MM.1S (cell line): Measurements from ENCODE around the gene MNS1.

Source experiments
- DNase-seq: peaks from one replicate; pipeline ENCODE4 v3.0.0-alpha.2; 2015
- H2AFZ ChIP-seq: fragments of 300-600 bp; sonication (generic); 2 replicates; pipeline ENCODE4 v1.6.0; 2016; ENCODE audit warnings: antibody characterized with exemption, low read length
- H3F3A ChIP-seq: fragments of 300-600 bp; sonication (generic); 2 replicates; pipeline ENCODE4 v1.6.1; 2016; ENCODE audit warnings: mild to moderate bottlenecking, antibody characterized with exemption, low read length, moderate library complexity, mixed read lengths; ENCODE audit not compliant: insufficient read depth
- H3K27ac ChIP-seq: fragments of 300-600 bp; sonication (generic); 2 replicates; pipeline ENCODE4 v1.5.1; 2016; ENCODE audit warnings: mild to moderate bottlenecking, low read length
- H3K27me3 ChIP-seq: fragments of 300-600 bp; sonication (generic); replicated peaks from 2 replicates; pipeline ENCODE4 v1.6.0; 2016; ENCODE audit warnings: low read length; ENCODE audit not compliant: insufficient read depth
- H3K36me3 ChIP-seq: fragments of 300-600 bp; sonication (generic); replicated peaks from 2 replicates; pipeline ENCODE4 v1.6.1; 2016; ENCODE audit warnings: mild to moderate bottlenecking, low read length, mixed read lengths; ENCODE audit not compliant: insufficient read depth
- H3K4me1 ChIP-seq: fragments of 300-600 bp; sonication (generic); 2 replicates; pipeline ENCODE4 v1.6.1; 2016; ENCODE audit warnings: low read length, mixed read lengths
- H3K4me2 ChIP-seq: fragments of 300-600 bp; sonication (generic); 2 replicates; pipeline ENCODE4 v1.6.0; 2016; ENCODE audit warnings: low read depth, low read length
- H3K4me3 ChIP-seq: fragments of 300-600 bp; sonication (generic); 2 replicates; pipeline ENCODE4 v1.5.1; 2016; ENCODE audit warnings: low read length, mixed read lengths
- H3K79me2 ChIP-seq: fragments of 300-600 bp; sonication (generic); 2 replicates; pipeline ENCODE4 v1.6.1; 2016; ENCODE audit warnings: mixed run types, low read length, mixed read lengths
- H3K9ac ChIP-seq: fragments of 300-600 bp; sonication (generic); 2 replicates; pipeline ENCODE4 v1.6.1; 2016; ENCODE audit warnings: low read length, mixed read lengths
- H3K9me2 ChIP-seq: fragments of 300-600 bp; sonication (generic); replicated peaks from 2 replicates; pipeline ENCODE4 v1.6.1; 2016; ENCODE audit warnings: mild to moderate bottlenecking, low read length, mixed read lengths; ENCODE audit not compliant: insufficient read depth
- H3K9me3 ChIP-seq: fragments of 300-600 bp; sonication (generic); replicated peaks from 2 replicates; pipeline ENCODE4 v1.6.1; 2016; ENCODE audit warnings: mild to moderate bottlenecking, low read length, mixed read lengths; ENCODE audit not compliant: insufficient read depth
- H4K20me1 ChIP-seq: fragments of 300-600 bp; sonication (generic); 2 replicates; pipeline ENCODE4 v1.6.1; 2016; ENCODE audit warnings: mild to moderate bottlenecking, low read length, moderate library complexity, mixed read lengths; ENCODE audit not compliant: insufficient read depth
- EZH2 ChIP-seq: fragments of 300-600 bp; sonication (generic); optimal IDR thresholded peaks from 2 replicates; pipeline ENCODE3; 2017; ENCODE audit warnings: low read depth, mild to moderate bottlenecking, antibody characterized with exemption, low read length, mixed read lengths
- EZH2phosphoT487 ChIP-seq: fragments of 300-600 bp; sonication (generic); IDR thresholded peaks from 2 replicates; pipeline ENCODE4 v1.6.1; 2018; ENCODE audit warnings: antibody characterized with exemption, low read length
- TF ChIP-seq, protein P1 (sequence below): fragments of 300-600 bp; sonication (generic); IDR thresholded peaks from 2 replicates; pipeline ENCODE4 v1.5.1; 2016; ENCODE audit warnings: antibody characterized with exemption, low read length, mixed read lengths

MNS1 gene

DNA sequence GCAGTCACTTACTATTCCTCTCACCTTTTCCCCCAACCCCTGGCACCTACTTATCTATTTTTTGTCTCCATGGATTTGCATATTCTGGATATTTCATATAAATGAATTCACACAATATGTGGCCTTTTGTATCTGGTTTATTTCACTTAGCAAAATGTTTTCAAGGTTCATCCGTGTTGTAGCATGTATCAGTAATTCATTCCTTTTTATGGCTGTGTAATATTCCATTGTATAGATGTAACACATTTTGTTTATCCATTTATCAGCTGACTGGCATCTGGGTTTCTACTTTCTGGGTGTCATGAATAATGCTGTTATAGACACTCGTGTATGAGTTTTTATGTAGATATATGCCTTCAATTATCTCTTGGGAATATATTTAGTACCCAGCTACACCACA, 5.8 kb downstream of the MNS1 start:
- Histone ChIP-seq H4K20me1 (no peaks in the 10 kb centered on the region), H2AFZ (no peak overlapping the region), H3K9me2 (no peaks in the 10 kb centered on the region), H3K4me2 (no peak overlapping the region), H3K79me2 (no peaks in the 10 kb centered on the region), H3K9me3 (no peaks in the 10 kb centered on the region), H3K4me3 (no peak overlapping the region), H3K36me3 (no peaks in the 10 kb centered on the region), H3K27me3 (no peaks in the 10 kb centered on the region), H3F3A (0 out of 2 replicates have a peak, but pooled peaks cover 3% of the 10 kb centered on the region), H3K4me1 (no peaks in the 10 kb centered on the region), H3K9ac (no peak overlapping the region), H3K27ac (no peak overlapping the region)
- no peak for DNase-seq
- TF ChIP-seq, protein P1, sequence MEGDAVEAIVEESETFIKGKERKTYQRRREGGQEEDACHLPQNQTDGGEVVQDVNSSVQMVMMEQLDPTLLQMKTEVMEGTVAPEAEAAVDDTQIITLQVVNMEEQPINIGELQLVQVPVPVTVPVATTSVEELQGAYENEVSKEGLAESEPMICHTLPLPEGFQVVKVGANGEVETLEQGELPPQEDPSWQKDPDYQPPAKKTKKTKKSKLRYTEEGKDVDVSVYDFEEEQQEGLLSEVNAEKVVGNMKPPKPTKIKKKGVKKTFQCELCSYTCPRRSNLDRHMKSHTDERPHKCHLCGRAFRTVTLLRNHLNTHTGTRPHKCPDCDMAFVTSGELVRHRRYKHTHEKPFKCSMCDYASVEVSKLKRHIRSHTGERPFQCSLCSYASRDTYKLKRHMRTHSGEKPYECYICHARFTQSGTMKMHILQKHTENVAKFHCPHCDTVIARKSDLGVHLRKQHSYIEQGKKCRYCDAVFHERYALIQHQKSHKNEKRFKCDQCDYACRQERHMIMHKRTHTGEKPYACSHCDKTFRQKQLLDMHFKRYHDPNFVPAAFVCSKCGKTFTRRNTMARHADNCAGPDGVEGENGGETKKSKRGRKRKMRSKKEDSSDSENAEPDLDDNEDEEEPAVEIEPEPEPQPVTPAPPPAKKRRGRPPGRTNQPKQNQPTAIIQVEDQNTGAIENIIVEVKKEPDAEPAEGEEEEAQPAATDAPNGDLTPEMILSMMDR: no peak
- TF ChIP-seq EZH2: no peak
- no peak for TF ChIP-seq EZH2phosphoT487

GRCh38 chr15:56456229-56456628, 8.7 kb downstream of the MNS1 start:
- Histone ChIP-seq H3K27me3 (no peaks in the 10 kb centered on the region), H3K36me3 (no peaks in the 10 kb centered on the region), H2AFZ (no peak overlapping the region), H3K27ac (no peak overlapping the region), H3K9ac (no peak overlapping the region), H3K79me2 (no peaks in the 10 kb centered on the region), H3K4me2 (no peak overlapping the region), H4K20me1 (no peaks in the 10 kb centered on the region), H3K4me3 (no peak overlapping the region), H3K4me1 (no peaks in the 10 kb centered on the region), H3K9me3 (no peaks in the 10 kb centered on the region), H3K9me2 (no peaks in the 10 kb centered on the region), H3F3A (no peaks in the 10 kb centered on the region)
- no peak for DNase-seq
- TF ChIP-seq, protein P1: no peak
- no peak for TF ChIP-seq EZH2
- no peak for TF ChIP-seq EZH2phosphoT487

GRCh38 chr15:56454836-56455235, 10.1 kb downstream of the MNS1 start:
- Histone ChIP-seq H3K4me2 (no peak overlapping the region), H3F3A (no peaks in the 10 kb centered on the region), H3K9ac (no peak overlapping the region), H3K27me3 (no peaks in the 10 kb centered on the region), H3K79me2 (no peaks in the 10 kb centered on the region), H3K9me3 (no peaks in the 10 kb centered on the region), H4K20me1 (no peaks in the 10 kb centered on the region), H3K4me3 (no peak overlapping the region), H3K36me3 (no peaks in the 10 kb centered on the region), H3K27ac (no peak overlapping the region), H2AFZ (no peak overlapping the region), H3K9me2 (no peaks in the 10 kb centered on the region), H3K4me1 (no peaks in the 10 kb centered on the region)
- DNase-seq: no peak
- TF ChIP-seq, protein P1: no peak
- no peak for TF ChIP-seq EZH2phosphoT487
- no peak for TF ChIP-seq EZH2

DNA sequence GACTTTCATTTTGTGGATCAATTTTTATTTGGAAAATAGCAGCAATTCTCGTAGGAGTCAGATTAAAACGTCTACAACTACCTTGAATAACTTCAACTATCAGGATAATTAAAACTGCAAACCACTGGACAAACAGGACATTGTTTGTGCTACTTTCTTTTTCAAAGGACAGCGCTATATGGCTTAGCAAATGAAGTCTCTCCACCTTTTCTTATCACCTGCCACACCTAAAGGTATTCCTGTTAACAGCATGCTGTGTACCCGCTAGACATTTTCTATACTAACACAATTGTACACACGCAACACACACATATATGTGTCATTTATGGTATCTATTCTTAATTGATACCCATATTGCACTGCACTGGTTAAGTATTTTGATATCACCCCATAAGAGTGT, 19.2 kb downstream of the MNS1 start:
- H3K4me2 ChIP-seq: no peak overlapping the region
- no peak overlapping the region for H3K27ac ChIP-seq
- DNase-seq: no peak
- no peaks in the 10 kb centered on the region for H3K9me2 ChIP-seq
- no peaks in the 10 kb centered on the region for H4K20me1 ChIP-seq
- H3K4me3 ChIP-seq: no peak overlapping the region
- H2AFZ ChIP-seq: no peak overlapping the region
- TF ChIP-seq EZH2phosphoT487 (no peak), EZH2 (no peak)
- TF ChIP-seq, protein P1: no peak
- H3F3A ChIP-seq: no peaks in the 10 kb centered on the region
- no peaks in the 10 kb centered on the region for H3K79me2 ChIP-seq
- H3K9me3 ChIP-seq: no peaks in the 10 kb centered on the region
- no peak overlapping the region for H3K9ac ChIP-seq
- H3K27me3 ChIP-seq: no peaks in the 10 kb centered on the region
- no peaks in the 10 kb centered on the region for H3K4me1 ChIP-seq
- H3K36me3 ChIP-seq: no peaks in the 10 kb centered on the region
